GM23248 (cell line): ENCODE results near the gene CNTLN. TPM values are rescaled to one million over a fixed set of nuclear protein-coding genes. Genes with fewer than 3 reads are reported as not detected.

Experiments
- DNase-seq: peaks from one replicate; pipeline ENCODE4 v3.0.0-alpha.2; 2015
- H2AFZ ChIP-seq: fragments of 200-600 bp; sonication (generic); 2 replicates; pipeline ENCODE4 v1.6.1; 2016; ENCODE audit warnings: antibody characterized with exemption
- H3F3A ChIP-seq: fragments of 200-600 bp; sonication (generic); 2 replicates; pipeline ENCODE4 v1.6.1; 2016; ENCODE audit warnings: mild to moderate bottlenecking, antibody characterized with exemption, mixed run types; ENCODE audit not compliant: insufficient read depth
- H3K27ac ChIP-seq: fragments of 200-600 bp; sonication (generic); 2 replicates; pipeline ENCODE4 v1.5.1; 2016; ENCODE audit warnings: mild to moderate bottlenecking
- H3K27me3 ChIP-seq: fragments of 200-600 bp; sonication (generic); replicated peaks from 2 replicates; pipeline ENCODE4 v1.6.1; 2016; ENCODE audit warnings: mild to moderate bottlenecking; ENCODE audit not compliant: insufficient read depth
- H3K36me3 ChIP-seq: fragments of 200-600 bp; sonication (generic); 2 replicates; pipeline ENCODE4 v1.6.1; 2016; ENCODE audit warnings: low read depth, mild to moderate bottlenecking
- H3K4me1 ChIP-seq: fragments of 200-600 bp; sonication (generic); 2 replicates; pipeline ENCODE4 v1.6.1; 2016; ENCODE audit warnings: mild to moderate bottlenecking; ENCODE audit not compliant: insufficient read depth
- H3K4me2 ChIP-seq: fragments of 200-600 bp; sonication (generic); one replicate; pipeline ENCODE4 v1.6.1; 2016; ENCODE audit warnings: mild to moderate bottlenecking; ENCODE audit not compliant: unreplicated experiment
- H3K4me3 ChIP-seq: fragments of 200-600 bp; sonication (generic); 2 replicates; pipeline ENCODE4 v1.5.1; 2016; ENCODE audit warnings: mild to moderate bottlenecking
- H3K79me2 ChIP-seq: fragments of 200-600 bp; sonication (generic); 2 replicates; pipeline ENCODE4 v1.6.1; 2016; ENCODE audit warnings: mild to moderate bottlenecking; ENCODE audit not compliant: insufficient read depth
- H3K9ac ChIP-seq: fragments of 200-600 bp; sonication (generic); 2 replicates; pipeline ENCODE4 v1.6.1; 2016; ENCODE audit warnings: mild to moderate bottlenecking
- H3K9me2 ChIP-seq: fragments of 200-600 bp; sonication (generic); 2 replicates; pipeline ENCODE4 v1.6.1; 2016; ENCODE audit warnings: mixed run types, mild to moderate bottlenecking, moderate library complexity; ENCODE audit not compliant: insufficient read depth
- H3K9me3 ChIP-seq: fragments of 200-600 bp; sonication (generic); one replicate; pipeline ENCODE4 v1.6.1; 2017; ENCODE audit warnings: low read depth
- H4K20me1 ChIP-seq: fragments of 200-600 bp; sonication (generic); 2 replicates; pipeline ENCODE4 v1.6.0; 2016; ENCODE audit not compliant: insufficient read depth
- EZH2 ChIP-seq: fragments of 200-600 bp; sonication (generic); IDR thresholded peaks from 2 replicates; pipeline ENCODE4 v1.6.1; 2018; ENCODE audit warnings: antibody characterized with exemption, mild to moderate bottlenecking; ENCODE audit not compliant: insufficient read depth, poor library complexity, severe bottlenecking
- EZH2phosphoT487 ChIP-seq: fragments of 200-600 bp; sonication (generic); IDR thresholded peaks from 2 replicates; pipeline ENCODE4 v1.6.1; 2018; ENCODE audit warnings: antibody characterized with exemption, moderate library complexity, mild to moderate bottlenecking, low read depth; ENCODE audit not compliant: insufficient read depth
- WGBS, 2 experiments: methylation state at CpG; one replicate each; pipeline ENCODE4 v1.1.6; 2015 to 2017; ENCODE audit warnings: low lambda C conversion rate in 2 of 2, low coverage in 1 of 2; ENCODE audit errors: missing lambda C conversion rate in 2 of 2; 5-methylcytosine and 5-hydroxymethylcytosine counted together
- in situ Hi-C: fragments of 300-500 bp; cut with MboI; formaldehyde crosslinking; loops from 2 replicates; pipeline ENCODE4 v1.15.0; 2020
- polyA plus RNA-seq: library from polyadenylated mRNA; unstranded; fragments of >200 nt; fragmentation: Nextera tagmentation; extraction: Ambion mirVana; gene quantifications from 2 replicates; pipeline ENCODE4 v1.2.1, GENCODE V29; 2016
- total RNA-seq: library from RNA; depleted of rRNA; stranded (reverse); fragments of >200 nt; shearing (Covaris generic); gene quantifications from 2 replicates; pipeline ENCODE4 v1.2.3, GENCODE V29; 2014

CNTLN gene
- total and polyA plus RNA-seq, 2 experiments from 2014 or later: 4.8 to 7.2 TPM

GRCh38 chr9:17117372-17117771, 17.5 kb upstream of the CNTLN start:
- no peaks in the 10 kb centered on the region for H3F3A ChIP-seq
- no peak overlapping the region for H3K9ac ChIP-seq
- peaks cover 4% of the 10 kb centered on the region; the same call in 1 of the 2 replicates for H3K4me1 ChIP-seq
- H3K79me2 ChIP-seq: no peaks in the 10 kb centered on the region
- H3K36me3 ChIP-seq: no peaks in the 10 kb centered on the region
- H3K27ac ChIP-seq: no peak overlapping the region
- WGBS, 2 experiments: 74 to 76% methylated on average over 3 of the region's 3 CpGs
- H3K9me3 ChIP-seq: no peaks in the 10 kb centered on the region
- no peak for DNase-seq
- H3K4me3 ChIP-seq: no peak overlapping the region
- H3K4me2 ChIP-seq: no peak overlapping the region
- TF ChIP-seq EZH2: no peak
- no peak for TF ChIP-seq EZH2phosphoT487
- H3K9me2 ChIP-seq: no peaks in the 10 kb centered on the region
- in situ Hi-C loops: no loop called here
- H2AFZ ChIP-seq: peak overlapping the region; percentile 89
- H3K27me3 ChIP-seq: no peaks in the 10 kb centered on the region
- H4K20me1 ChIP-seq: no peaks in the 10 kb centered on the region

GRCh38 chr9:17120203-17120602, 14.6 kb upstream of the CNTLN start:
- WGBS, 2 experiments: 62 to 79% methylated on average over 1 of the region's 1 CpG
- TF ChIP-seq EZH2phosphoT487 (no peak), EZH2 (no peak)

GRCh38 chr9:17121264-17121663, 13.6 kb upstream of the CNTLN start:
- Histone ChIP-seq H3K9me3 (no peaks in the 10 kb centered on the region), H3K27ac (no peak overlapping the region), H4K20me1 (no peaks in the 10 kb centered on the region), H3K4me1 (peaks cover 4% of the 10 kb centered on the region; the same call in 1 of the 2 replicates), H2AFZ (no peak overlapping the region), H3K4me2 (no peak overlapping the region), H3F3A (no peaks in the 10 kb centered on the region), H3K27me3 (no peaks in the 10 kb centered on the region), H3K36me3 (no peaks in the 10 kb centered on the region), H3K79me2 (no peaks in the 10 kb centered on the region), H3K9ac (no peak overlapping the region), H3K4me3 (no peak overlapping the region), H3K9me2 (no peaks in the 10 kb centered on the region)
- TF ChIP-seq EZH2phosphoT487 (no peak), EZH2 (no peak)
- WGBS, 2 experiments: 47 to 48% methylated on average over 2 of the region's 2 CpGs
- in situ Hi-C loops: loop anchor here (10.0 kb wide), 1 partner anchor 64 kb away; no protein-coding TSS in a partner anchor
- DNase-seq: no peak

More at GRCh38 chr9:17120203-17120602, 14.6 kb upstream of the CNTLN start:
- Histone ChIP-seq H3K4me3 (no peak overlapping the region), H3K79me2 (no peaks in the 10 kb centered on the region), H4K20me1 (no peaks in the 10 kb centered on the region), H3K36me3 (no peaks in the 10 kb centered on the region), H3K9me2 (no peaks in the 10 kb centered on the region), H3F3A (no peaks in the 10 kb centered on the region), H3K27ac (no peak overlapping the region), H3K4me2 (no peak overlapping the region), H3K27me3 (no peaks in the 10 kb centered on the region), H3K9me3 (no peaks in the 10 kb centered on the region), H3K4me1 (peaks cover 4% of the 10 kb centered on the region; the same call in 1 of the 2 replicates), H3K9ac (no peak overlapping the region), H2AFZ (no peak overlapping the region)
- in situ Hi-C loops: loop anchor here (10.0 kb wide), 1 partner anchor 65 kb away; no protein-coding TSS in a partner anchor
- DNase-seq: no peak

- Histone ChIP-seq H3K27me3 (no peaks in the 10 kb centered on the region), H3K9me3 (no peaks in the 10 kb centered on the region), H4K20me1 (no peaks in the 10 kb centered on the region), H3K4me2 (no peak overlapping the region), H3K27ac (no peak overlapping the region), H3K36me3 (no peaks in the 10 kb centered on the region), H3K9me2 (no peaks in the 10 kb centered on the region), H3K4me3 (no peak overlapping the region), H3K79me2 (no peaks in the 10 kb centered on the region), H3K4me1 (no peaks in the 10 kb centered on the region; the same call in 1 of the 2 replicates), H3K9ac (no peak overlapping the region), H3F3A (peaks cover 7% of the 10 kb centered on the region; the same call in 1 of the 2 replicates), H2AFZ (no peak overlapping the region)
- TF ChIP-seq EZH2 (no peak), EZH2phosphoT487 (no peak)
- no peak for DNase-seq
- WGBS, 2 experiments: 73 to 82% methylated on average over 4 of the region's 4 CpGs
- in situ Hi-C loops: no loop called here
Measured at GRCh38 chr9:17130291-17130690, 4.5 kb upstream of the CNTLN start.

- WGBS, 2 experiments: 78 to 80% methylated on average over 2 of the region's 2 CpGs
- no peaks in the 10 kb centered on the region for H3K9me3 ChIP-seq
Measured at GRCh38 chr9:17130725-17131124, 4.1 kb upstream of the CNTLN start.

More at GRCh38 chr9:17130725-17131124, 4.1 kb upstream of the CNTLN start:
- Histone ChIP-seq H3K4me1 (no peaks in the 10 kb centered on the region; the same call in 1 of the 2 replicates), H3F3A (peaks cover 7% of the 10 kb centered on the region; the same call in 1 of the 2 replicates), H4K20me1 (no peaks in the 10 kb centered on the region), H3K79me2 (peaks cover 3% of the 10 kb centered on the region), H2AFZ (no peak overlapping the region), H3K27ac (no peak overlapping the region), H3K27me3 (no peaks in the 10 kb centered on the region), H3K9ac (no peak overlapping the region), H3K4me3 (no peak overlapping the region), H3K4me2 (no peak overlapping the region), H3K9me2 (no peaks in the 10 kb centered on the region), H3K36me3 (no peaks in the 10 kb centered on the region)
- in situ Hi-C loops: no loop called here
- DNase-seq: no peak
- TF ChIP-seq EZH2phosphoT487 (no peak), EZH2 (no peak)
